Transverse colon (tissue), 4 donors: ENCODE results near the gene CENPI. TPM values are rescaled to one million over a fixed set of nuclear protein-coding genes. Genes with fewer than 3 reads are reported as not detected.

Source experiments
- DNase-seq: peaks from one replicate; pipeline ENCODE4 v3.0.0-alpha.2; 2019
- H3K27ac ChIP-seq, 4 donors: fragments of 200-600 bp; sonication (generic); 2 replicates each; pipeline ENCODE4 v1.5.1; 2016 to 2018; ENCODE audit warnings: inconsistent platforms in 4 of 4
- H3K27me3 ChIP-seq: fragments of 200-600 bp; sonication (generic); 2 replicates; pipeline ENCODE4 v1.5.1; 2017; ENCODE audit warnings: inconsistent platforms
- H3K36me3 ChIP-seq, 4 donors: fragments of 200-600 bp; sonication (generic); 2 replicates each; pipeline ENCODE4 v1.5.1; 2017 to 2019; ENCODE audit warnings: inconsistent platforms in 4 of 4
- H3K4me1 ChIP-seq, 4 donors: fragments of 200-600 bp; sonication (generic); 2 replicates each; pipeline ENCODE4 v1.5.1; 2017 to 2020; ENCODE audit warnings: inconsistent platforms in 4 of 4
- H3K4me3 ChIP-seq, 4 donors: fragments of 200-600 bp; sonication (generic); 1 replicate in 1 of 4; 2 replicates in 3 of 4; pipeline versions ENCODE4 v1.5.1 to v1.6.1; 2017 to 2019; ENCODE audit warnings: inconsistent platforms in 4 of 4
- H3K9me3 ChIP-seq, 2 donors: fragments of 200-600 bp; sonication (generic); 2 replicates each; pipeline ENCODE4 v1.5.1; 2017 to 2019; ENCODE audit warnings: inconsistent platforms in 2 of 2
- EP300 ChIP-seq: sonication (generic); formaldehyde crosslinking; IDR thresholded peaks from one replicate; pipeline ENCODE4 v1.6.1; 2017; ENCODE audit warnings: antibody characterized with exemption, low read depth
- POLR2A ChIP-seq: fragments of 450-650 bp; IDR thresholded peaks from one replicate; pipeline ENCODE4 v1.6.1; 2016; ENCODE audit warnings: antibody characterized with exemption, mild to moderate bottlenecking, moderate library complexity
- POLR2AphosphoS5 ChIP-seq, 3 donors: sonication (generic); formaldehyde crosslinking; IDR thresholded peaks; one replicate each; pipeline ENCODE4 v1.6.1; 2016; ENCODE audit warnings: antibody characterized with exemption in 3 of 3
- WGBS, 2 donors: methylation state at CpG; one replicate each; pipeline ENCODE4 v1.1.5; 2018; ENCODE audit warnings: low coverage in 1 of 2; 5-methylcytosine and 5-hydroxymethylcytosine counted together
- in situ Hi-C, 4 donors: fragments of 200-750 bp; cut with MboI; loops; one replicate each; pipeline versions ENCODE4 v1.15.0 to v1.15.1; 2017; ENCODE audit warnings: low sequenced_read_pairs in 3 of 4, low pct_ligation_motif_present in 1 of 4, low pct_unique_long_range_greater_than_20kb in 1 of 4
- intact Hi-C: fragments of 100-400 bp; cut with DNase I; formaldehyde crosslinking; loops from one replicate; pipeline ENCODE4 v1.15.1; 2023; ENCODE audit warnings: low total_unique reads
- total RNA-seq, 4 donors: library from RNA; depleted of rRNA; stranded (reverse); fragments of >200 nt; gene quantifications; one replicate each; pipeline ENCODE4 v1.1.0, GENCODE V29; 2016
- TF ChIP-seq, protein P1 (sequence below), 5 experiments: fragments of 200-600 bp in 3 of 5; fragments of 450-650 bp in 2 of 5; sonication (generic) in 3 of 5; IDR thresholded peaks; 1 replicate in 2 of 5; 2 replicates in 3 of 5; pipeline ENCODE4 v1.5.1; 2016 to 2017; ENCODE audit warnings: antibody characterized with exemption in 5 of 5, inconsistent platforms in 3 of 5, mild to moderate bottlenecking in 2 of 5, moderate library complexity in 1 of 5

CENPI gene
- total RNA-seq, 4 donors from 2014 or later, result 0.68 to 1.7 (median 1.2) TPM; not detected in 1

DNA sequence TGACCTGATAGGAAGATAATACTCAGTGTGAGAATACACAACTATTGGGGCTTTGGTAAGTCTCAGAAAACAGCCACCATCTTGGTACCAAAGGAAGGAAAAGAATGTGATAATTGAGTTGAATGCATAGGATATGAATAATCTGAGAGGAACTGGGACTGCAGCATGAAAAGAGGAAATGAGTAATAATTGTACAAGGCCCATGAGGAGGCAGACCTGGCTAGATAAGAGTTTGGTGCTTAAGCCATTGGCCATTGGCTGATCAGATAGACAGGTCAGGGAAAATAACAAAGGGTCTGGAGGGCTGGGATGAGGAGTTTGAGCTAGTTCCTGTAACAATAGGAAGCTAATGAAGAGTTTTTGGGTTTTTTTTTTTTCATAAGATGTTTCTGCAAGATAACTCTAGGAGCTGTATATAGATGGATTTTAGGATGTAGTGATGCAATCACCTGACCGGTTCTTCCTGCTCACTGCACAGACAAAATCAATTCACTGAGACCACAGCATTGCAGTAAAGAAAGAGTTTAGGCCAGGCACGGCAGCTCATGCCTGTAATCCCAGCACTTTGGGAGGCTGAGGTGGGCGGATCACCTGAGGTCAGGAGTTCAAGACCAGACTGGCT is 40.8 kb upstream of the CENPI start:
- in situ Hi-C loops, result no loop called here
- Histone ChIP-seq H3K36me3 (no peaks in the 10 kb centered on the region), H3K4me3 (no peak overlapping the region), H3K27ac (no peak overlapping the region), H3K4me1 (peaks cover 0 to 2% (median 0%) of the 10 kb centered on the region in 4 donors), H3K27me3 (no peaks in the 10 kb centered on the region), H3K9me3 (no peaks in the 10 kb centered on the region)
- 76% methylated on average over 3 of the region's 3 CpGs; no CpG with 5 or more reads in 1 of the 2 donors for WGBS, 2 donors
- TF ChIP-seq, protein P1, sequence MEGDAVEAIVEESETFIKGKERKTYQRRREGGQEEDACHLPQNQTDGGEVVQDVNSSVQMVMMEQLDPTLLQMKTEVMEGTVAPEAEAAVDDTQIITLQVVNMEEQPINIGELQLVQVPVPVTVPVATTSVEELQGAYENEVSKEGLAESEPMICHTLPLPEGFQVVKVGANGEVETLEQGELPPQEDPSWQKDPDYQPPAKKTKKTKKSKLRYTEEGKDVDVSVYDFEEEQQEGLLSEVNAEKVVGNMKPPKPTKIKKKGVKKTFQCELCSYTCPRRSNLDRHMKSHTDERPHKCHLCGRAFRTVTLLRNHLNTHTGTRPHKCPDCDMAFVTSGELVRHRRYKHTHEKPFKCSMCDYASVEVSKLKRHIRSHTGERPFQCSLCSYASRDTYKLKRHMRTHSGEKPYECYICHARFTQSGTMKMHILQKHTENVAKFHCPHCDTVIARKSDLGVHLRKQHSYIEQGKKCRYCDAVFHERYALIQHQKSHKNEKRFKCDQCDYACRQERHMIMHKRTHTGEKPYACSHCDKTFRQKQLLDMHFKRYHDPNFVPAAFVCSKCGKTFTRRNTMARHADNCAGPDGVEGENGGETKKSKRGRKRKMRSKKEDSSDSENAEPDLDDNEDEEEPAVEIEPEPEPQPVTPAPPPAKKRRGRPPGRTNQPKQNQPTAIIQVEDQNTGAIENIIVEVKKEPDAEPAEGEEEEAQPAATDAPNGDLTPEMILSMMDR (IDR thresholded peaks at IDR 0.05), result no peak
- TF ChIP-seq POLR2AphosphoS5 (IDR thresholded peaks at IDR 0.05) (no peak), POLR2A (no peak), EP300 (no peak)
- no peak for DNase-seq
- intact Hi-C loops, result no loop called here

GRCh38 chrX:101062176-101062575 is 35.8 kb upstream of the CENPI start:
- in situ Hi-C loops, result no loop called here
- intact Hi-C loops, result no loop called here
- Histone ChIP-seq H3K36me3 (no peaks in the 10 kb centered on the region), H3K4me1 (no peaks in the 10 kb centered on the region), H3K4me3 (no peak overlapping the region), H3K27ac (no peak overlapping the region), H3K9me3 (no peaks in the 10 kb centered on the region), H3K27me3 (no peaks in the 10 kb centered on the region)
- DNase-seq, result no peak
- TF ChIP-seq EP300, result no peak
- TF ChIP-seq, protein P1 (IDR thresholded peaks at IDR 0.05), result no peak

GRCh38 chrX:101071582-101071981 is 26.4 kb upstream of the CENPI start:
- H3K4me3 ChIP-seq, result no peak overlapping the region
- in situ Hi-C loops (no loop called here), intact Hi-C loops (no loop called here)
- H3K27me3 ChIP-seq, result no peaks in the 10 kb centered on the region
- no peak for DNase-seq
- no peaks in the 10 kb centered on the region for H3K4me1 ChIP-seq
- no peak overlapping the region for H3K27ac ChIP-seq
- no peaks in the 10 kb centered on the region for H3K9me3 ChIP-seq
- TF ChIP-seq POLR2A (no peak), EP300 (no peak), POLR2AphosphoS5 (IDR thresholded peaks at IDR 0.05) (no peak)
- TF ChIP-seq, protein P1 (IDR thresholded peaks at IDR 0.05), result no peak
- no peaks in the 10 kb centered on the region for H3K36me3 ChIP-seq
- WGBS, 2 donors, result 68 to 79% methylated on average over 2 to 3 of the region's 3 CpGs

DNA sequence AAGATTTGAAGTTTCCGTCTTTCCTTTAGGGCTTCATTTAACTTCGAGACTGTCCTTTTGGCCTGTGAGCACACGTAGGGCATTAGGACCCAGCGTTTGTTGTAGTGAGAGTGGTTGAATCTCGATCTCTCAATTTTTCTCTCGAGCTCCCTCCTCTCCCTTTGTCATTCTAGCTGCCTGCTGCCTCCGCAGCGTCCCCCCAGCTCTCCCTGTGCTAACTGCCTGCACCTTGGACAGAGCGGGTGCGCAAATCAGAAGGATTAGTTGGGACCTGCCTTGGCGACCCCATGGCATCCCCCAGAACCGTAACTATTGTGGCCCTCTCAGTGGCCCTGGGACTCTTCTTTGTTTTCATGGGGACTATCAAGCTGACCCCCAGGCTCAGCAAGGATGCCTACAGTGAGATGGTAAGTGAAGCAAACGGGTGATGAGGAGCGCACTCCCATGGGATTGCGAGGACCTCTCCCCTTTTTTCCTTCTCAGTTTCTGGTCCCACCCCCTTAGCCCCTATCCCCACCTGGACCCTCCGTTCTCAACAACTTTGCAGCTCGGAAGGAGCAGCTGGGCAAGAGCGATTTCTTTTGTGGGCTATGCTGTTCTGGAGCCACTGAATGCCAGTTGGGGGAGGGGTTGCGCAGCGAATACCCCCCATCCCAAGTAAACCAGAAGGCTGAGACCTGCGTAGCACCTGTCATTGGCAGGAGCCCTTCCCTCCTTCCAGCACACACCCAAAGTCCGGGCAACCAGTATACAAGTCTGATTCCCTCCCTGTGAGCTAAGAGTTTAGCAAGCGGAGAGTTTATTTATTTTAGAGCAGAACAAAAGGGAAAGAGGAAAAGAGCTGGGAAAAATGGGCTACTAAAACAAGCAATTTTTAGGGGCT is 19.0 kb upstream of the CENPI start, which contains the start of gene TMEM35A:
TMEM35A (plus strand) TSS at position 164 of the 883 bp plus-strand sequence; CDS start at position 288, 124 bp downstream.
- Histone ChIP-seq H3K27me3 (no peaks in the 10 kb centered on the region), H3K36me3 (no peaks in the 10 kb centered on the region), H3K9me3 (no peaks in the 10 kb centered on the region), H3K4me1 (no peaks in the 10 kb centered on the region), H3K4me3 (peak within 1 kb of the TSS; percentile 29 to 48 (median 32)), H3K27ac (peak within 1 kb of the TSS; percentile 26 to 75 (median 58))
- intact Hi-C loops, result no loop called here
- TF ChIP-seq POLR2A (no peak), EP300 (no peak), POLR2AphosphoS5 (IDR thresholded peaks at IDR 0.05) (peak in 1 of 3 donors; percentile 14)
- TF ChIP-seq, protein P1 (IDR thresholded peaks at IDR 0.05), result no peak
- WGBS, 2 donors, result 40% methylated on average over 23 of the region's 23 CpGs; no CpG with 5 or more reads in 1 of the 2 donors
- DNase-seq, result peak; percentile 8
- in situ Hi-C loops, result no loop called here
